ENCODE data around the gene TAF15.

DNA sequence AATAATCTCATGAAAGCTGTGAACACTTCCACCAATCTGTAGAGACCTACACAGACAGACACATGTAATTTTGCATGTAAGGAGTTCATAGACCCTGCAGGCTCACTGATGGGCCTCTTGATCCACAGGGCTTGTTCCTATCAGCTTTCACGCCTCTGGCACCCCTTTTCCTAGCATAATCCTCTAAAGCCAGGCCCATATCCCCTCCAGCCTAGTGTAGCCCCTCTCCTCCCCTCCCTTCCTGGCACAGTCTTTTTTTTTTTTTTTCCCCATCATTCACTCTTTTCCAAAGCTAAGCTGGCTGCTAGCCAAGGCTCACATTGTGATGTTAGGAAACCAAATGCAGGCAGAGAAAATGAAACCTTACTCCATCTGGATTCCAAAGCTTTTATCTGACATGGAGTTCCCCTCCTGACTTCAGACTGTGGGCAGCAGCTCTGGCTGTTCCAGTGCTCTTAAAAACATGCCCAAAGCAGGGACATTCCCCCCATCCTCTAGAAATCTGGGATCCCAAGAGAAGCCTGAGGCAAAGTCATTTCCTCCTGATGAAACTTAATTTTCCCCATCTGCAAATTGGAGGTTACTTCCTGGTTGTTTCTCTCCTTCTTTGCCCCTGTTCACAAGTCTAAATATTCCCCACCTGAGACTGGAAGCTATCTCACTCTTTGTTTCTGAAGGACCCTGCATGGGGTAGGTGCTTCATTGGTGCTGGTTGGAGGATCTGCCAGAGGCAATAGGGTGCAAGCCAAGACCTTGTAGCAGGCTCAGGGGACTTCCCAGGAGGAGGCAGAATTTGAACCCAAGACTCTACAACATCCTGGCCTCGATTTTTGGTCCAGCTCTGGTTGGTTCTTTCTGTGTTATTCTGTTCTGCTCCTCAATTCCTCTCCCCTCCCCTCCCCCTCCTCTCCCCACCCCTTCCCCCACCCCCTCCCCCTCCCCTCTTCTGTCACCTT lies 80.8 kb downstream of the TAF15 start:
- TF ChIP-seq, protein P1, sequence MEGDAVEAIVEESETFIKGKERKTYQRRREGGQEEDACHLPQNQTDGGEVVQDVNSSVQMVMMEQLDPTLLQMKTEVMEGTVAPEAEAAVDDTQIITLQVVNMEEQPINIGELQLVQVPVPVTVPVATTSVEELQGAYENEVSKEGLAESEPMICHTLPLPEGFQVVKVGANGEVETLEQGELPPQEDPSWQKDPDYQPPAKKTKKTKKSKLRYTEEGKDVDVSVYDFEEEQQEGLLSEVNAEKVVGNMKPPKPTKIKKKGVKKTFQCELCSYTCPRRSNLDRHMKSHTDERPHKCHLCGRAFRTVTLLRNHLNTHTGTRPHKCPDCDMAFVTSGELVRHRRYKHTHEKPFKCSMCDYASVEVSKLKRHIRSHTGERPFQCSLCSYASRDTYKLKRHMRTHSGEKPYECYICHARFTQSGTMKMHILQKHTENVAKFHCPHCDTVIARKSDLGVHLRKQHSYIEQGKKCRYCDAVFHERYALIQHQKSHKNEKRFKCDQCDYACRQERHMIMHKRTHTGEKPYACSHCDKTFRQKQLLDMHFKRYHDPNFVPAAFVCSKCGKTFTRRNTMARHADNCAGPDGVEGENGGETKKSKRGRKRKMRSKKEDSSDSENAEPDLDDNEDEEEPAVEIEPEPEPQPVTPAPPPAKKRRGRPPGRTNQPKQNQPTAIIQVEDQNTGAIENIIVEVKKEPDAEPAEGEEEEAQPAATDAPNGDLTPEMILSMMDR (IDR thresholded peaks at IDR 0.05; ENCODE audit: poor library complexity, severe bottlenecking): no peak
- TF ChIP-seq MXI1 (conservative IDR thresholded peaks at IDR 0.05; ENCODE audit: poor library complexity, severe bottlenecking) (no peak), POLR2AphosphoS5 (IDR thresholded peaks at IDR 0.05) (no peak), RAD21 (conservative IDR thresholded peaks at IDR 0.05) (no peak), EZH2 (IDR thresholded peaks at IDR 0.05; ENCODE audit: borderline replicate concordance, insufficient read depth, low read length, poor library complexity, severe bottlenecking) (no peak)
- TF ChIP-seq, protein P2, sequence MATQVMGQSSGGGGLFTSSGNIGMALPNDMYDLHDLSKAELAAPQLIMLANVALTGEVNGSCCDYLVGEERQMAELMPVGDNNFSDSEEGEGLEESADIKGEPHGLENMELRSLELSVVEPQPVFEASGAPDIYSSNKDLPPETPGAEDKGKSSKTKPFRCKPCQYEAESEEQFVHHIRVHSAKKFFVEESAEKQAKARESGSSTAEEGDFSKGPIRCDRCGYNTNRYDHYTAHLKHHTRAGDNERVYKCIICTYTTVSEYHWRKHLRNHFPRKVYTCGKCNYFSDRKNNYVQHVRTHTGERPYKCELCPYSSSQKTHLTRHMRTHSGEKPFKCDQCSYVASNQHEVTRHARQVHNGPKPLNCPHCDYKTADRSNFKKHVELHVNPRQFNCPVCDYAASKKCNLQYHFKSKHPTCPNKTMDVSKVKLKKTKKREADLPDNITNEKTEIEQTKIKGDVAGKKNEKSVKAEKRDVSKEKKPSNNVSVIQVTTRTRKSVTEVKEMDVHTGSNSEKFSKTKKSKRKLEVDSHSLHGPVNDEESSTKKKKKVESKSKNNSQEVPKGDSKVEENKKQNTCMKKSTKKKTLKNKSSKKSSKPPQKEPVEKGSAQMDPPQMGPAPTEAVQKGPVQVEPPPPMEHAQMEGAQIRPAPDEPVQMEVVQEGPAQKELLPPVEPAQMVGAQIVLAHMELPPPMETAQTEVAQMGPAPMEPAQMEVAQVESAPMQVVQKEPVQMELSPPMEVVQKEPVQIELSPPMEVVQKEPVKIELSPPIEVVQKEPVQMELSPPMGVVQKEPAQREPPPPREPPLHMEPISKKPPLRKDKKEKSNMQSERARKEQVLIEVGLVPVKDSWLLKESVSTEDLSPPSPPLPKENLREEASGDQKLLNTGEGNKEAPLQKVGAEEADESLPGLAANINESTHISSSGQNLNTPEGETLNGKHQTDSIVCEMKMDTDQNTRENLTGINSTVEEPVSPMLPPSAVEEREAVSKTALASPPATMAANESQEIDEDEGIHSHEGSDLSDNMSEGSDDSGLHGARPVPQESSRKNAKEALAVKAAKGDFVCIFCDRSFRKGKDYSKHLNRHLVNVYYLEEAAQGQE (IDR thresholded peaks at IDR 0.05; ENCODE audit: borderline replicate concordance): no peak
